ENCODE results near the gene C17orf58. TPM values are rescaled to one million over a fixed set of nuclear protein-coding genes. Genes with fewer than 3 reads are reported as not detected.

The C17orf58 gene
- total and polyA plus RNA-seq, 2 experiments from 2014 or later = 30.9 to 35.8 TPM

DNA sequence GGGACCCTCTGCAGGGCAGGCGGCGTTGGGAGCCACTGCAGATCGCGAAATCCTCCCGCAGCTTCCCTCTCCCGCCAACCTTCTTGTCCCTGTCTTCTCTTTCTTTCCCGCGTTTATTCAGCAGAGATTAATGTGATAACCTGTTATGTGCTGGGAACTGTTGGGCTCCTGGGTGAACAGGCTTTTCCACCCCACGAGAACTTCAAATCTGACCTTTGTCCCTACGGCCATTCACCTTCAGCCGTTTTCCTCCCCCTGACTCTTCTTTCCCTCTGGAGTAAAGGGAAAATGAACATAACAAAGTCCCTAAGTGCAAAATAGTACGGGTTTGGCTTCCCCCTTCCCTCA lies 24.1 kb upstream of the C17orf58 start (continued):
- TF ChIP-seq, protein P1, sequence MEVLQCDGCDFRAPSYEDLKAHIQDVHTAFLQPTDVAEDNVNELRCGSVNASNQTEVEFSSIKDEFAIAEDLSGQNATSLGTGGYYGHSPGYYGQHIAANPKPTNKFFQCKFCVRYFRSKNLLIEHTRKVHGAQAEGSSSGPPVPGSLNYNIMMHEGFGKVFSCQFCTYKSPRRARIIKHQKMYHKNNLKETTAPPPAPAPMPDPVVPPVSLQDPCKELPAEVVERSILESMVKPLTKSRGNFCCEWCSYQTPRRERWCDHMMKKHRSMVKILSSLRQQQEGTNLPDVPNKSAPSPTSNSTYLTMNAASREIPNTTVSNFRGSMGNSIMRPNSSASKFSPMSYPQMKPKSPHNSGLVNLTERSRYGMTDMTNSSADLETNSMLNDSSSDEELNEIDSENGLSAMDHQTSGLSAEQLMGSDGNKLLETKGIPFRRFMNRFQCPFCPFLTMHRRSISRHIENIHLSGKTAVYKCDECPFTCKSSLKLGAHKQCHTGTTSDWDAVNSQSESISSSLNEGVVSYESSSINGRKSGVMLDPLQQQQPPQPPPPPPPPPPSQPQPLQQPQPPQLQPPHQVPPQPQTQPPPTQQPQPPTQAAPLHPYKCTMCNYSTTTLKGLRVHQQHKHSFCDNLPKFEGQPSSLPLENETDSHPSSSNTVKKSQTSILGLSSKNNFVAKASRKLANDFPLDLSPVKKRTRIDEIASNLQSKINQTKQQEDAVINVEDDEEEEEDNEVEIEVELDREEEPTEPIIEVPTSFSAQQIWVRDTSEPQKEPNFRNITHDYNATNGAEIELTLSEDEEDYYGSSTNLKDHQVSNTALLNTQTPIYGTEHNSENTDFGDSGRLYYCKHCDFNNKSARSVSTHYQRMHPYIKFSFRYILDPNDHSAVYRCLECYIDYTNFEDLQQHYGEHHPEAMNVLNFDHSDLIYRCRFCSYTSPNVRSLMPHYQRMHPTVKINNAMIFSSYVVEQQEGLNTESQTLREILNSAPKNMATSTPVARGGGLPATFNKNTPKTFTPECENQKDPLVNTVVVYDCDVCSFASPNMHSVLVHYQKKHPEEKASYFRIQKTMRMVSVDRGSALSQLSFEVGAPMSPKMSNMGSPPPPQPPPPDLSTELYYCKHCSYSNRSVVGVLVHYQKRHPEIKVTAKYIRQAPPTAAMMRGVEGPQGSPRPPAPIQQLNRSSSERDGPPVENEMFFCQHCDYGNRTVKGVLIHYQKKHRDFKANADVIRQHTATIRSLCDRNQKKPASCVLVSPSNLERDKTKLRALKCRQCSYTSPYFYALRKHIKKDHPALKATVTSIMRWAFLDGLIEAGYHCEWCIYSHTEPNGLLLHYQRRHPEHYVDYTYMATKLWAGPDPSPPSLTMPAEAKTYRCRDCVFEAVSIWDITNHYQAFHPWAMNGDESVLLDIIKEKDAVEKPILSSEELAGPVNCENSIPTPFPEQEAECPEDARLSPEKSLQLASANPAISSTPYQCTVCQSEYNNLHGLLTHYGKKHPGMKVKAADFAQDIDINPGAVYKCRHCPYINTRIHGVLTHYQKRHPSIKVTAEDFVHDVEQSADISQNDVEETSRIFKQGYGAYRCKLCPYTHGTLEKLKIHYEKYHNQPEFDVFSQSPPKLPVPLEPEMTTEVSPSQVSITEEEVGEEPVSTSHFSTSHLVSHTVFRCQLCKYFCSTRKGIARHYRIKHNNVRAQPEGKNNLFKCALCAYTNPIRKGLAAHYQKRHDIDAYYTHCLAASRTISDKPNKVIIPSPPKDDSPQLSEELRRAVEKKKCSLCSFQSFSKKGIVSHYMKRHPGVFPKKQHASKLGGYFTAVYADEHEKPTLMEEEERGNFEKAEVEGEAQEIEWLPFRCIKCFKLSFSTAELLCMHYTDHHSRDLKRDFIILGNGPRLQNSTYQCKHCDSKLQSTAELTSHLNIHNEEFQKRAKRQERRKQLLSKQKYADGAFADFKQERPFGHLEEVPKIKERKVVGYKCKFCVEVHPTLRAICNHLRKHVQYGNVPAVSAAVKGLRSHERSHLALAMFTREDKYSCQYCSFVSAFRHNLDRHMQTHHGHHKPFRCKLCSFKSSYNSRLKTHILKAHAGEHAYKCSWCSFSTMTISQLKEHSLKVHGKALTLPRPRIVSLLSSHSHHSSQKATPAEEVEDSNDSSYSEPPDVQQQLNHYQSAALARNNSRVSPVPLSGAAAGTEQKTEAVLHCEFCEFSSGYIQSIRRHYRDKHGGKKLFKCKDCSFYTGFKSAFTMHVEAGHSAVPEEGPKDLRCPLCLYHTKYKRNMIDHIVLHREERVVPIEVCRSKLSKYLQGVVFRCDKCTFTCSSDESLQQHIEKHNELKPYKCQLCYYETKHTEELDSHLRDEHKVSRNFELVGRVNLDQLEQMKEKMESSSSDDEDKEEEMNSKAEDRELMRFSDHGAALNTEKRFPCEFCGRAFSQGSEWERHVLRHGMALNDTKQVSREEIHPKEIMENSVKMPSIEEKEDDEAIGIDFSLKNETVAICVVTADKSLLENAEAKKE (CRISPR knock-in tag; IDR thresholded peaks at IDR 0.05) = no peak
- TF ChIP-seq POLR2AphosphoS5 (IDR thresholded peaks at IDR 0.05; ENCODE audit: low read depth) (no peak), STAT1 (IDR thresholded peaks at IDR 0.05; ENCODE audit: unreplicated experiment) (no peak), EZH2 (IDR thresholded peaks at IDR 0.05; ENCODE audit: low read depth, unreplicated experiment) (no peak), NANOG (IDR thresholded peaks at IDR 0.05; ENCODE audit: borderline replicate concordance) (no peak), JUNB (IDR thresholded peaks at IDR 0.05; ENCODE audit: unreplicated experiment) (no peak), CREB1 (CRISPR knock-in tag; IDR thresholded peaks at IDR 0.05; ENCODE audit: low read depth) (no peak), ZNF114 (CRISPR knock-in tag; IDR thresholded peaks at IDR 0.05) (no peak), ZNF331 (CRISPR knock-in tag; IDR thresholded peaks at IDR 0.05; ENCODE audit: low read depth) (no peak), EZH2phosphoT487 (IDR thresholded peaks at IDR 0.05; ENCODE audit: unreplicated experiment) (no peak)
- TF ChIP-seq, protein P2, sequence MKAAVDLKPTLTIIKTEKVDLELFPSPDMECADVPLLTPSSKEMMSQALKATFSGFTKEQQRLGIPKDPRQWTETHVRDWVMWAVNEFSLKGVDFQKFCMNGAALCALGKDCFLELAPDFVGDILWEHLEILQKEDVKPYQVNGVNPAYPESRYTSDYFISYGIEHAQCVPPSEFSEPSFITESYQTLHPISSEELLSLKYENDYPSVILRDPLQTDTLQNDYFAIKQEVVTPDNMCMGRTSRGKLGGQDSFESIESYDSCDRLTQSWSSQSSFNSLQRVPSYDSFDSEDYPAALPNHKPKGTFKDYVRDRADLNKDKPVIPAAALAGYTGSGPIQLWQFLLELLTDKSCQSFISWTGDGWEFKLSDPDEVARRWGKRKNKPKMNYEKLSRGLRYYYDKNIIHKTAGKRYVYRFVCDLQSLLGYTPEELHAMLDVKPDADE (IDR thresholded peaks at IDR 0.05) = no peak
